Measurements from ENCODE around the gene CFAP299.
A peak's percentile ranks its signal among the peaks of the same experiment; 100 is the strongest.
"Not testable (repeated sequence)": the region's sequence is repeated elsewhere in the genome, so short reads cannot be mapped to it uniquely, and the experiment has no call there.

The CFAP299 gene

DNA sequence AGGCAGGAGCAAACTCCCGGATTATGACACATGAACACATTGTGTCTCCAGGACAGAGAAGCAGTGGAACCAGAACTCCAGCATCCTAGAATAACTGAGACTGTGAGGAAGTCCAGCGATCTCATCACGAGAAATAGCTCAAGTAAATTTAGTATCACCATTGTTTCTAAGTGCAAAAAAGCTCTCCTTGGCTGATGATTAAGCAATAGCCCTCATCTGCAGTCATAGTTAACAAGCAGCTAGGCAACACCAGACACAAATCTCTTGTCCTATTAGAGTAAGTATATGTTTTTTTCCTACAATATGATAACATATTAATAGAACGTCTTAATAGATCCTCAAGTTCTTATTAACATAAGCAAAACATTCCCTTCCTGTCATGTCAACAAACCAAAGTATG is 2.4 kb upstream of the CFAP299 start:
- no peak for DNase-seq

- DNase-seq: no peak
Observed at GRCh38 chr4:80334568-80334967, 962 bp upstream of the CFAP299 start.

GRCh38 chr4:80335226-80335553 is 340 bp upstream of the CFAP299 start:
- DNase-seq: no peak

DNA sequence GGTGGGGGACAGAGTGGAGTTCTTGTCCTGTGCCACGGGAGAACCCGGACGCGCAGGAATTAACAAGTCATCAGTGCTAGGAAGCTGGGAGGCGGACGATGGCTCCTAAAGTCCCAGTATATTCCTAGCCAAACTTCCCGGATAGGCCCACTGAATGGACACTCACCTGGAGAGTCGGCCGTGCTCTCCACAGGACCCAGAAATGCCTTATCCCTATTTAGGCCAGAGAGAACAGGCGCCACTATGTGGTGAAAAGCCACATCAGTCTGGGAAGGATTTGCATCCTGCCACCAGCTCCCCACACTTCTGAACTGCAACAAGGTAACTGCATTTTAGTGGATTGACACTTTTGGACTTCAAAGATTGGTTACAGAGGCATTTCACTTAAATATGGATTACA is 1.1 kb downstream of the CFAP299 start:
- peak in 1 of 2 donors; percentile 5 for DNase-seq

- peak in 1 of 2 donors; percentile 7 for DNase-seq
Observed at GRCh38 chr4:80340036-80340435, 4.5 kb downstream of the CFAP299 start.

DNA sequence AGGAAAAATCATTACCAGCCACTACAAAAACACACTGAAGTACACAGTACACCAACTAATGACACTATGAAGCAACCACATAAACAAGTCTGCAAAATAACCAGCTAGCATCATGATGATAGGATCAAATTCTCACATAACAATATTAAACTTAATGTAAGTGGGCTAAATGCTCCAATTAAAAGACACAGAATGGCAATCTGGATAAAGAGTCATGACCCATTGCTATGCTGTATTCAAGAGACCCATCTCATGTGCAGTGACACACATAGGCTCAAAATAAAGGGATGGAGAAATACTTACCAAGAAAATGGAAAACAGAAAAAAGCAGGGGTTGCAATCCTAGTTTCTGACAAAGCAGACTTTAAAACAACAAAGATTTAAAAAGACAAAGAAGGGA is 7.2 kb downstream of the CFAP299 start:
- not testable (repeated sequence) for DNase-seq

DNA sequence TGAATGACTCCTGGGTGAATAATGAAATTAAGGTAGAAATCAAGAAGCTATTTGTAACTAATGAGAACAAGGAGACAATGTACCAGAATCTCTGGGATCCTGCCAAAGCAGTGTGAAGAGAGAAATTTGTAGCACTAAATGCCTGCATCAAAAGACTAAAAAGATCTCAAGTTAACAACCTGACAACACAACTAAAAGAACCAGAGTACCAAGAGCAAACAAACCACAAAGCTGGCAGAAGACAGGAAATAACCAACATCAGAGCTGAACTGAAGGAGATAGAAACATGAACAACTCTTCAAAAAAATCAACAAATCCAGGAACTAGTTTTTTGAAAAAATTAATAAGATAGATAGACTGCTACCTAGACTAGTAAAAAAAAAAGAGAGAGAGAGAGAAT is 8.4 kb downstream of the CFAP299 start:
- DNase-seq: no peak

DNA sequence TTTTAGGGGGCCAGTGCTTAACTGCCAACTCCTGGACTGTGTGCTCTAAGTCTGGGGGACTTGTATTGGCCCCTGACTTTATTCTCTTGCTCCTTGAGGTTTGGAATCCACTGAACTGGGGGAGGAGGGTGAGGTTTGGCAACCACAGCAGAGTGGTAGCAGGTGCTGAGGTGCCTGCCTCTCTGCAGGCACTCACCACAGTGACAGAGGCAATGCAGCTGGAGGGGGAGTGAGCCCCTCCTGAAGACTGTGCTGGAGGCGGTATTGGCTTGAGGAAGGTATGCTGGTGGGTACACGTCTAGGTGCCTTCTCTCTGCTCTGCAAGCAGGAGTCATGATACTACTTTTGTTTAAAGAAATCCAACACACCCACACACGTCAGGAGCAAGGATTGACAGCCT is 24.6 kb downstream of the CFAP299 start:
- no peak for DNase-seq

DNA sequence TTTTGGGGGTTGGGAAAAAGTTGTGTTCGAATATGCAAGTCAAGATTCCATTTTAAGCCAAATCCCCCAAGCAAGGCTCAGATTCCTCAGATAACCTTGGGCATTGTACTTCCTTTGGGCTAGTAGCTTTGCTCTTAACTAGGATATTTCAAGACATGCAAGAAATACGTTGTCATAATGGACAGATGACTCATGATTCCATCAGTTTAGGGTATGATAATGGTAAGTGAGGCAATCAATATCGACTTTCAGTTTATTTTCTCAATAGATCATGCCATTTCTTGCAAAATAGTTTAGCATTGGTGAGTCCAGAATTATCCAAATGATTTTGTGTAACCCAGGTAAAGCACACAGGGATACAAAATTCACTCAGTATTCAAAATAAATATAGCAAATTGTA is 25.4 kb downstream of the CFAP299 start:
- no peak for DNase-seq

DNA sequence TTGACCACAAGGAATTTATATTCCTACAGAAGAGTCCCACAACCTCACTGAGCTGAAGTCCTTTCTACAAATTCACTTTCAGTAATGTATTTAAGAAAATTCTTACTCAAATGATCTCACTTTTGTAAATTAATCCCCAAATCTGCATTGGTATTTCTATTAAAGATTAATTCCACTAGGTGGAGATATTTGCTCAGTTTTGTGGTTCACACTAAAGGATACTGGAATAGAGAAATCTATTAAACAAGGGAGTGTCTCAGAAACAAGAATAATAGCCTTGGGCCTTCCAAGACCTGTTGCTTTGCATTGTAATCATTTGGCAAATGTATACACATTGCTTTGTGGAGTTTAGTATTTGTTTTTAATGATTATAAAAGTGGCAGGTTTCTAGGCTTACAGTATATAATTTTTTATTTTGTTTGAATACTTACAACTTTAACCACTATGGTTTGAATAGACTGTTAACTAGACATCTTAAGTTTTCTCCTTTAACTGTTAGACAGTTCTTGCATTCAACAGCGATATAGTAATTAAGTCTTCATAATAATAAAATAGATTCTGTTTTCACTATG is 25.9 kb downstream of the CFAP299 start:
- DNase-seq: peak in 1 of 2 donors; percentile 32

DNA sequence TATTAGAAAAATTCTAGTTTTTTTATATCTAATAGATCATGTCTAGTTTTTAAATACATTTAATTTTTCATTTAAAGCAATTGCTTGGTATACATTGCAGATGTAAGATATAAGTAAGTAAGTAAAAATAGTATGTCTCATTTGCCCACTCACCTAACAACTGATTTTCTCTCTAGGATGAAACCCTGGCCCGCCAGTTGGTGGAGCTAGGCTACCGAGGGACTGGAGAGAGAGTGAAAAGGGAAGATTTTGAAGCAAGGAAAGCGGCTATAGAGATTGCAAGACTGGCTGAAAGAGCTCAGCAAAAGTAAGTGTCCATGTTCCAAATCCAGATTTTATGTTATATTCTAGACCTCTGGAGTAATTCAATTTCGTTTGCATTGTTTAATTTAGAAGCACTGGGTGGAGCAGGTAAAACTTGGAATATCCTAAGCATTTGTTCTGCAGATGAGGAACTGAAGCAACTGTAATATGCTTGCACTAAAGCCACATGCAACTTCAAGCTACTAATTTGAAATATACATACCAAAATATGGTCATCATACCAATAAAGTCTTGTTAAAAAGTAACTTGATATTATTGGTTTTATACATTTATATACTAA is 27.1 kb downstream of the CFAP299 start:
- peak; percentile 15 to 30 for DNase-seq

- peak; percentile 34 to 38 for DNase-seq
Observed at GRCh38 chr4:80365928-80366327, 30.4 kb downstream of the CFAP299 start.

DNA sequence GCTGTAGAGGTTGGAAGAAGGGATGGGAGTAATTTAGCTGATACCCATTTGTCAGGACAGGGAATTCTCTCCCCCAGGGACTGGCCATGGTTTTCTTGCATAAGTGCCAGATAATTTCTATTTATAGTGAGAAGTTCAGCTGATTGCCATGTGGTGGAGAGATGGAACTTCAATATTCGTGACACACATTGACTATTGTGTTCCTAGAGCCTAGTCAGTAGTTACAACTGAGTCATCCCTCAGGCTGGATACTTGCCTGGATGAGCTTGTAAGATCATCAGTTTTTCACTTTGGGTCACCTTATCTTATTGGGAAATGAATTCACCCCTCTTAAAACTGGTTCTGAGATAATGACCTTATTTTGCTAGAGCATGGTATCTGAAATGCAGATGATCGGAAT is 32.2 kb downstream of the CFAP299 start:
- DNase-seq: no peak

DNA sequence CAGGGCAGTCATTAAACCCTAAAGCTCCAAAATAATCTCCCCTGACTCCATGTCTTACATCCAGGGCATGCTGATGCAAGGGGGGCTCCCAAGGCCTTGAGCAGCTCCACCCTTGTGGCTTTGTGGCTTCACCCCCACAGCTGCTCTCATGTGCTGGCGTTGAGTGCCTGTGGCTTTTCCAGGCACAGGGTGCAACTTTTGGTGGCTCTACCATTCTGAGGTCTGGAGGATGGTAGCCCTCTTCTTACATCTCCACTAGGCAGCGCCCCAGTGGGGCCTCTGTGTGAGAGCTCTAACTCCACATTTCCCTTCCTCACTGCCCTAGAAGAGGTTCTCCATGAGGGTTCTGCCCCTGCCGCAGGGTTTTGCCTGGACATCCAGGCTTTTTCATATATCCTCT is 35.1 kb downstream of the CFAP299 start:
- DNase-seq: no peak

GRCh38 chr4:80371046-80371445 is 35.5 kb downstream of the CFAP299 start:
- no peak for DNase-seq

- DNase-seq: no peak
Observed at GRCh38 chr4:80374180-80374579, 38.6 kb downstream of the CFAP299 start.

DNA sequence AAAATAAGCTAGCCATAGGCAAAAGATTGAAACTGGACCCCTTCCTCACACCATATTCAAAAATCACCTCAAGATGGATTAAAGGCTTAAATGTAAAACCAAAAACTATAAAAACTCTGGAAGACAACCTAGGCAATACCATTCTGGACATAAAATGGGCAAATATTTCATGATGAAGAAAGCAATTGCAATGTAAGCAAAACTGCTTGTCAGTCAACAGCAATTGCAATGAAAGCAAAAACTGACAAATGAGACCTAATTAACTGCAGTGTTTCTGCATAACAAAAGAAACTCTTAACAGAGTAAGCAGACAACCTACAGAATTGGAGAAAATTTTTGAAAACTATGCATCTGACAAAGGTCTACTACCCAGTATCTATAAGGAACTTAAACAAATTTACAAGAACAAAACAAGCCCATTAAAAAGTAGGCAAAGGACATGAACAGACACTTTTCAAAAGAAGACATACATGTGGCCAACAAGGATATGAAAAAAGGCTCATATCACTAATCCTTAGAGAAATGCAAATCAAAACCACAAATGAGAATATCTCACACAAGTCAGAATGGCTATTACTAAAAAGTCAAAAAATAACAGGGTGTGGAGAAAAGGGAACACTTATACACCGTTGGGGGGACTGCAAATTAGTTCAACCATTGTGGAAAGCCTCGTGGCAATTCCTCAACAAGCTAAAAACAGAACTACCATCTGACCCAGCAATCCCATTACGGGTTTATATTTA is 46.7 kb downstream of the CFAP299 start:
- DNase-seq: no peak

GRCh38 chr4:80385397-80386280 is 50.1 kb downstream of the CFAP299 start:
- DNase-seq: no peak

- DNase-seq: no peak
Observed at GRCh38 chr4:80386281-80386886, 50.9 kb downstream of the CFAP299 start.

GRCh38 chr4:80387390-80388283 is 52.1 kb downstream of the CFAP299 start:
- DNase-seq: no peak

- no peak for DNase-seq
Observed at GRCh38 chr4:80388284-80388607, 52.7 kb downstream of the CFAP299 start.

GRCh38 chr4:80390178-80390577 is 54.6 kb downstream of the CFAP299 start:
- DNase-seq: no peak

Data from inflammatory macrophage (primary cell).